Endothelial cell (in vitro differentiated cells): ENCODE data around the gene ADSS1. TPM values are rescaled to one million over a fixed set of nuclear protein-coding genes. Genes with fewer than 3 reads are reported as not detected.

Experiments used
- DNase-seq: peaks from one replicate; pipeline ENCODE4 v3.0.0; 2021; ENCODE audit warnings: low spot score
- H3K27ac Mint-ChIP-seq: one replicate; pipeline ENCODE4 v1.8.0; 2021; ENCODE audit warnings: mixed read lengths, inconsistent platforms; ENCODE audit not compliant: unreplicated experiment
- H3K27me3 Mint-ChIP-seq: one replicate; pipeline ENCODE4 v1.8.0; 2021; ENCODE audit warnings: mild to moderate bottlenecking, moderate library complexity, mixed read lengths, inconsistent platforms; ENCODE audit not compliant: unreplicated experiment
- H3K36me3 Mint-ChIP-seq: one replicate; pipeline ENCODE4 v1.8.0; 2021; ENCODE audit warnings: mild to moderate bottlenecking, low read depth, mixed read lengths, inconsistent platforms; ENCODE audit not compliant: unreplicated experiment
- H3K4me1 Mint-ChIP-seq: one replicate; pipeline ENCODE4 v1.8.0; 2021; ENCODE audit warnings: mild to moderate bottlenecking, mixed read lengths, inconsistent platforms; ENCODE audit not compliant: unreplicated experiment
- H3K4me3 Mint-ChIP-seq: one replicate; pipeline ENCODE4 v1.8.0; 2021; ENCODE audit warnings: mild to moderate bottlenecking, mixed read lengths, inconsistent platforms; ENCODE audit not compliant: unreplicated experiment
- H3K9me3 Mint-ChIP-seq: one replicate; pipeline ENCODE4 v1.8.0; 2021; ENCODE audit warnings: mixed read lengths, inconsistent platforms; ENCODE audit not compliant: unreplicated experiment
- total RNA-seq: library from RNA; stranded (reverse); fragmentation: NEBNext Ultra II Directional; extraction: Animal tissue kit (Norgen Biotek cat#: 25700); gene quantifications from one replicate; pipeline ENCODE4 v1.2.1, GENCODE V29; 2021; ENCODE audit not compliant: unreplicated experiment
- TF ChIP-seq, protein P1 (sequence below): fragments of 200-600 bp; sonication (generic); IDR thresholded peaks from one replicate; pipeline ENCODE4 v1.5.0; 2021; ENCODE audit warnings: antibody characterized with exemption; ENCODE audit not compliant: unreplicated experiment

The ADSS1 gene
- total RNA-seq, 1 donor from 2014 or later: 6.1 TPM

DNA sequence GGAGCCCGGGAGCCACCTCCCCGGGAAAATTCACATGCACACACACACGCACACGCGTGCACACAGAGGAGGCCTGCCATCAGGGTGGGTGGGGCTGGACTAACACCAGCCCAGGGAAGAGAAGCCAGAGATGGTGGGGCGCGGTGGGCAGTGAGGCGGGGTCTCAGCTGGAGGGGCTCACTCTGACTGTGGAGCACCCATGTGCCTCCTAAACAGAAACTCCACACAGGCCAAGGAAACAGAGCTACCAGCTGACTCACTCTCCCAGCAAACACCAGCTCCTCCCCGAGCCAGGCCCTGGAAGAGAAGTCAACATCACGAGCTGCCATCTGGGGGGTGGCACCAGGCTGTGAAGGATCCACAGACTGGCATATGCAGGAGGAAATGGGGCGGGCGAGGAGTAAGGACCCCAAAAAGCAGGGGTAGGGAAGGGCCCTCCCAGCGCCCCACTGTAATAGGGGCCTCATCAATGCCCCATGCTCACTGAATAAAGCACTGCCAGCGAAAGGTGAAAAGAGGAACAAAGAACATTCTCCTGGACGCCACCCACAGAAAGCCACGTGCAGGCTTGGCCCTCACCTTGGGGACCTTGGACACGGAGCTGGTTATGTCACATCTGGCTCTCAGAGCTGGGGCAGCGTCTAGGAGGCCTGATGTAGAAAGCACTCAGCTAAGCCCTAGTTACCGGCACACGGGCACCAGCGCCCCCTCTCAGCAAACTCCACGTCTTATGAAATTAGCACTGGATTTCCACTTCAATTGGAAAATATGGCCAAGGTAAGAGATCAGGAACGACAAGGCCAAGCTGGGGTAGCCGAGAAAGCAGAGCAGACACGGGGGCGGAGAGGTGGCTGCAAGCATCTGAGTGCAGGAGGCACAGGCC lies 43.0 kb upstream of the ADSS1 start:
- H3K27ac Mint-ChIP-seq: peak overlapping the region; percentile 98
- no peak for DNase-seq
- peaks cover 4% of the 10 kb centered on the region for H3K36me3 Mint-ChIP-seq
- peak overlapping the region; percentile 83 for H3K4me3 Mint-ChIP-seq
- H3K9me3 Mint-ChIP-seq: no peaks in the 10 kb centered on the region
- H3K4me1 Mint-ChIP-seq: peaks cover 25% of the 10 kb centered on the region
- TF ChIP-seq, protein P1, sequence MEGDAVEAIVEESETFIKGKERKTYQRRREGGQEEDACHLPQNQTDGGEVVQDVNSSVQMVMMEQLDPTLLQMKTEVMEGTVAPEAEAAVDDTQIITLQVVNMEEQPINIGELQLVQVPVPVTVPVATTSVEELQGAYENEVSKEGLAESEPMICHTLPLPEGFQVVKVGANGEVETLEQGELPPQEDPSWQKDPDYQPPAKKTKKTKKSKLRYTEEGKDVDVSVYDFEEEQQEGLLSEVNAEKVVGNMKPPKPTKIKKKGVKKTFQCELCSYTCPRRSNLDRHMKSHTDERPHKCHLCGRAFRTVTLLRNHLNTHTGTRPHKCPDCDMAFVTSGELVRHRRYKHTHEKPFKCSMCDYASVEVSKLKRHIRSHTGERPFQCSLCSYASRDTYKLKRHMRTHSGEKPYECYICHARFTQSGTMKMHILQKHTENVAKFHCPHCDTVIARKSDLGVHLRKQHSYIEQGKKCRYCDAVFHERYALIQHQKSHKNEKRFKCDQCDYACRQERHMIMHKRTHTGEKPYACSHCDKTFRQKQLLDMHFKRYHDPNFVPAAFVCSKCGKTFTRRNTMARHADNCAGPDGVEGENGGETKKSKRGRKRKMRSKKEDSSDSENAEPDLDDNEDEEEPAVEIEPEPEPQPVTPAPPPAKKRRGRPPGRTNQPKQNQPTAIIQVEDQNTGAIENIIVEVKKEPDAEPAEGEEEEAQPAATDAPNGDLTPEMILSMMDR: no peak
- H3K27me3 Mint-ChIP-seq: peaks cover 20% of the 10 kb centered on the region

DNA sequence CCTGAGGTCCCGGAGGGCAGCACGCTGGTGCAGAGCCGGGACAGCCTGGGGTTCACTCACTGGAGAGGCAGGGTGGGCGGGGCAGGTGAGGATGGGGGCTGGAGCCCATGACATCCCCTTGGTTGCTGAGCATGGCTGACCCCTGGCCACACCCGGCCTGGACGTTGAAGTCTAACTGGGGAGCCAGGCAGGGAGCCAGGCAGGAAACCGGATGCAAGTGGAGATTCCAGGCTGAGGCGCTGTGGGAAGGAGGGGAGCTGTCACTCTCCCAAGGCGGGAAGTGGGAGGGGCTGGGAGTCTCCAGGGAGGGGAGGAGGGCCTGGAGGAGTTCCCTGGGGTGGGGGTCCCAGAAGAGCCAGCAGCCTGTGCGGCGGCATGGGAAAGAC lies 42.3 kb upstream of the ADSS1 start:
- peaks cover 20% of the 10 kb centered on the region for H3K27me3 Mint-ChIP-seq
- TF ChIP-seq, protein P1: no peak
- H3K4me1 Mint-ChIP-seq: peaks cover 25% of the 10 kb centered on the region
- peak overlapping the region; percentile 98 for H3K27ac Mint-ChIP-seq
- H3K9me3 Mint-ChIP-seq: no peaks in the 10 kb centered on the region
- peaks cover 4% of the 10 kb centered on the region for H3K36me3 Mint-ChIP-seq
- peak overlapping the region; percentile 83 for H3K4me3 Mint-ChIP-seq
- DNase-seq: peak; percentile 83

DNA sequence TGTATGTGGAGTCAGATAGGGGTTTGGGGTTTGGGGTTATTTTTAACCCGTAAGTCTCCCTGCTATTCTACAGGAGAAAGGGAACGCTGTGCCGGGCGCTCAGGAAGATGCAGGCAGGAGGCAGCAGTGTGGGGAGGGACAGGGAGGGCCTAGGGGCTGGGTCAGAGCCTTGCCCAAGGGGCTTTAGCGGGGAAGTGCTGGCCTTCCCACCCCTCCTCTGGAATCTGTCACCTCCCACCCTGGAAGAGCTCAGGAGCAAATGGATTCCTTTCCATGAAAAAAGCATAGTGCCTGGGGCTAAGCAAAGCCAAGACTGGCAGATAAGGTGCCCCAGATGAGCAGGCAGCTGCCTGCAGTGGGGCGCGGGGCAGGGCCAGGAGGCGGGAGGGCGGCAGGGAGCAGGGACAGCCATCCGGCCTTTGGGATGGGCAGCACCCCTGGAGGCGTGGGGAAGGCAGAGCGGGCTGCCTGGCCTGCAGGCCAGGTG lies 41.9 kb upstream of the ADSS1 start:
- no peaks in the 10 kb centered on the region for H3K9me3 Mint-ChIP-seq
- H3K27ac Mint-ChIP-seq: peak overlapping the region; percentile 98
- peaks cover 25% of the 10 kb centered on the region for H3K4me1 Mint-ChIP-seq

DNA sequence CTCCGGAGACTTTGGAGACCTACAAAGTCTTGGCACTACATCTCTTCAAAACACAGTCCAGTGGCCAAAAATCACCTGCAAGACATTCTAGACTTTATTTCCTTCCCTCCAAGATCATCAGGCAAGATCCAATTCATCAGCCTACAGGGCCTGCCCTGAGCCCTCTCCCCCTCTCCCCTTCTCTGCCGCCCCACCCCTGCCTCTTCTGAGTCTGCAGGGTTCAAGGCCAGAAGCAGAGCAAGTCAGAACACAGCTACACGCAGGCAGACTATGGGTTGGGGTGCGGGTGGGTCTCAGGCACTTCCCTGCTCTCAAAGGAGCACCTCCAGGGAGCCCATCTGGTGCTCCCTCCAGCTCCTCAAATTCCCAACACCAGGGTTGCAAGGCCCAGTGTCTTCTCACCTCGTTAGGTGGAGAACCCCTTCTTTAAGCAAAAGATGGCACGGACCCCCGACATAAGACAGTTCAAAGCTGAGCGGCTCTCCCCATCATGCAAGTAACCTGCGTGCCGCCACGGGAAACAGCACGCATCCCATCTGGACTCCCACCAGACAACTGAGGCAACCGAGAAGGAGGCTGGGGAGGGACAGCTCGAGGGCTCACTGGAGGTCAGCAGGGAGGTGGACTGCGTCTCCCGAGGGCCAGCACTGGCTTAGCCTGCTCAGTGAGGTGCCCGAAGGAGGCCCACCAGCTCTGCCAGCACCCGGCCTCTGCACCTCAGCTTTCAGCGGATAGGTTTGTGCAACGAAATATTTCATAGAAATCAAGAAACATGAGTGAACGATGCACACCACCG lies 40.2 kb upstream of the ADSS1 start:
- H3K4me3 Mint-ChIP-seq: peak overlapping the region; percentile 35
- no peaks in the 10 kb centered on the region for H3K9me3 Mint-ChIP-seq
- H3K27me3 Mint-ChIP-seq: peaks cover 22% of the 10 kb centered on the region
- no peak overlapping the region for H3K27ac Mint-ChIP-seq
- H3K4me1 Mint-ChIP-seq: peaks cover 22% of the 10 kb centered on the region
- TF ChIP-seq, protein P1: no peak
- peaks cover 4% of the 10 kb centered on the region for H3K36me3 Mint-ChIP-seq
- DNase-seq: no peak

More for the DNA sequence above, 41.9 kb upstream of the ADSS1 start:
- TF ChIP-seq, protein P1: no peak
- H3K4me3 Mint-ChIP-seq: peak overlapping the region; percentile 51
- H3K27me3 Mint-ChIP-seq: peaks cover 20% of the 10 kb centered on the region
- peaks cover 4% of the 10 kb centered on the region for H3K36me3 Mint-ChIP-seq
- no peak for DNase-seq
